Measurements from ENCODE around the gene EIPR1.

DNA sequence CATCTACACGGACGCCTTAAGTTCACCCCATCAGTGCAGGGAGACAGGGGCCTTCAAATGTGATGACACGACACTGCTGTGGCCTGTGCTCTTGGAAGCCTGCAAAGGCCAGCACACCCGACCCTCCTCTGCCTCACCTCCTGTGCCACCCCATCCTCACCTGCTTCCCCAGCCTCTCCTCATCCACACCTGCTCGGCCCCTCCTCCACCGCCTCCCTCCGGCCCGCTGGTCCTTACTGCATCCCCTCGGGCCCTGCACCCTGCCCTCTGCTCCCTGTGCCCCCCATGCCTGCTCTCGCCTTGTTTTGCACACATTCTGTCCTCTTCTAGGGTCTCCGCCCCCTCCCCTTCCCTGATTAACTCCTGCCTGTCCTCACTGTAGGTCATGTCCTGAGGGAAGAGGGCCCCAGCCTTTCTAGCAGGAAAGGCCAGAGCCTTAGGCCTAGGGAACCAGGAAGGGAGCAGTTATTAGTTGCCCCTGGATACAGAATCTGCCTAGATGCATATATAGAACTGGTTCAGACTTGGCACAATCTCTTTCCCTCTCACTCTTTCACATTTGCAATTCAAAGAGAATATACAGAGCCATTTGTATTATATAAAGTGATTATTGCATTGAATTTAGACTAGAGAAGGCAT lies 41.3 kb upstream of the EIPR1 start:
- no peak for TF ChIP-seq CTCF (IDR thresholded peaks at IDR 0.05)
- TF ChIP-seq POLR2A (IDR thresholded peaks at IDR 0.05) = no peak
